Vagina (tissue), 2 donors: ENCODE results near the gene OR10H2.

Experiments
- POLR2A ChIP-seq, 2 donors: fragments of 450-650 bp; IDR thresholded peaks; one replicate each; pipeline ENCODE4 v1.6.1; 2017; ENCODE audit warnings: antibody characterized with exemption in 2 of 2, mild to moderate bottlenecking in 2 of 2, moderate library complexity in 2 of 2
- POLR2AphosphoS5 ChIP-seq, 2 donors: sonication (generic); formaldehyde crosslinking; IDR thresholded peaks; one replicate each; pipeline ENCODE4 v1.9.0; 2017; ENCODE audit warnings: antibody characterized with exemption in 2 of 2, mild to moderate bottlenecking in 2 of 2, low read depth in 1 of 2; ENCODE audit not compliant: insufficient read depth in 1 of 2
- TF ChIP-seq, protein P1 (sequence below), 3 experiments: fragments of 450-650 bp in 2 of 3; fragments of 200-600 bp in 1 of 3; sonication (generic) in 1 of 3; IDR thresholded peaks; one replicate each; pipeline ENCODE4 v1.5.1; 2017 to 2019; ENCODE audit warnings: antibody characterized with exemption in 3 of 3, mild to moderate bottlenecking in 2 of 3, moderate library complexity in 2 of 3

DNA sequence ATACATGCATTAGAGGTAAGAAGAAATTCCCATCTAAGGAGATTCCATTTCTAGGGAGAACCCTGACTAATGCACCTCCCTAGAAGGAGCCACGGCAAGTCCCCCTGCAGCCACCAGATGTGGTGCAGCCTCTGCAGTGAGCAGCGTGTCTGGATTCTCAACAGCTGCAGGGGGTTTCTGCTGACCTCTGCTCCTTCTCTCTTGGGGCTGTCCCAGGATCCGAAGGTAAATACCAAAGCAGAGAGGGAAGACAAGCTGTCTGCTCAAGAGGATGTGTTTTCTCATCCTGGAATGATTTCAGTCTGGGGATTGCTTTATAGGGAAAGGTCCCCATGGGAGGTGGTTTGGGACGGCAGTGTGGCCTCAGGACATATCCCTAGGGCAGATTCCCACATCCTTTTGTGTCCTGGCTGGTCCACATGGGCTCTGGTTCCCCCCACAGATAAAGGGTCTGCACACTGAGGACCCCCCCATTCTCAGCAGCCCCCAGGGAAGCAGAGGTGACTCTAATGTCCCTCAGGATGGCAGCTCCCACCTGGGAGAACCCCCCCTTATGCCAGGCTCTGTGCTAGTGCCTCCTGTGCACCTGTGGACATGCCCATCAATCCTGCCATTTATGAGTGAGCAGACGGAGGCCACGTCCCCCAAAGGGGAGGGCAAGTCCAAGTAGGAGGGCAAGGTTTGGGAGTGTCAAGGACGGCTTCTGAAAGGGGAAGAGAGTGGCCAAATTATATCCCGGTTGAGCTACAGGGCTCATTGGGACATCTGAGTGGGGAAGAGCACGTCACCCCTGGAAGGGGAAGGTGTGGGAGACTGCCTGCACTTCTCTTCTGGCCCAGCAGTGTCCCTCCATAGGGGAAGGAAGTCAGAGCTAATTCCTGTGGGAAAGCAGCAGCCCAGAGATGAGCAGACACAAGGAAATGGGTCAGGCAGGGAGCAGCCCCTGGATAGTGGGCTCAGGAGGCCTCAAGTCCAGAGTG is 49.5 kb downstream of the OR10H2 start:
- TF ChIP-seq POLR2A (IDR thresholded peaks at IDR 0.05) = no peak
- no peak for TF ChIP-seq POLR2AphosphoS5 (IDR thresholded peaks at IDR 0.05; ENCODE audit: insufficient read depth in 1 of 2, low read depth in 1 of 2)
- TF ChIP-seq, protein P1, sequence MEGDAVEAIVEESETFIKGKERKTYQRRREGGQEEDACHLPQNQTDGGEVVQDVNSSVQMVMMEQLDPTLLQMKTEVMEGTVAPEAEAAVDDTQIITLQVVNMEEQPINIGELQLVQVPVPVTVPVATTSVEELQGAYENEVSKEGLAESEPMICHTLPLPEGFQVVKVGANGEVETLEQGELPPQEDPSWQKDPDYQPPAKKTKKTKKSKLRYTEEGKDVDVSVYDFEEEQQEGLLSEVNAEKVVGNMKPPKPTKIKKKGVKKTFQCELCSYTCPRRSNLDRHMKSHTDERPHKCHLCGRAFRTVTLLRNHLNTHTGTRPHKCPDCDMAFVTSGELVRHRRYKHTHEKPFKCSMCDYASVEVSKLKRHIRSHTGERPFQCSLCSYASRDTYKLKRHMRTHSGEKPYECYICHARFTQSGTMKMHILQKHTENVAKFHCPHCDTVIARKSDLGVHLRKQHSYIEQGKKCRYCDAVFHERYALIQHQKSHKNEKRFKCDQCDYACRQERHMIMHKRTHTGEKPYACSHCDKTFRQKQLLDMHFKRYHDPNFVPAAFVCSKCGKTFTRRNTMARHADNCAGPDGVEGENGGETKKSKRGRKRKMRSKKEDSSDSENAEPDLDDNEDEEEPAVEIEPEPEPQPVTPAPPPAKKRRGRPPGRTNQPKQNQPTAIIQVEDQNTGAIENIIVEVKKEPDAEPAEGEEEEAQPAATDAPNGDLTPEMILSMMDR (IDR thresholded peaks at IDR 0.05) = no peak
